ENCODE measurements around the gene MLH3.
"Not testable (repeated sequence)": the region's sequence is repeated elsewhere in the genome, so short reads cannot be mapped to it uniquely, and the experiment has no call there.

The MLH3 gene

DNA sequence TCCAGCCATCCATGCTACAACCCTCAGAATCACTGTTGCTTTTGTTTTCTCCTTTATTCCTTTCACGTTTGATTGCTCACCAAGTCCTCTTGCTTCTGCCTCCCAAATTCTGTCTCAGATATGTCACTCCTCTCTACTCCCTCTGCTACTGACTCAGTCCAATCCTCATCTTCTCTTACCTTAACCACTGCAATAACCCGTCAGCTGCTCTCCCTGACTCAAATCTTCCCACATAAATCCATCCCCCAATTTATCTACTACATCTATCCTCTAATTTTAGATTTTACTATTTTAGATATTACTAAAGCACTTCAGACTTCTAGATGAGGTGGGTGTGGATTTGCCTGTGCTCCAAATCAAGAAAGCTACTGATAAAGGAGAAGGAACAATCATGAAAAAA, 25.4 kb downstream of the MLH3 start:
- DNase-seq (ENCODE audit: low read depth in 3 of 3): no peak

GRCh38 chr14:75025082-75025481, 26.2 kb downstream of the MLH3 start:
- DNase-seq (ENCODE audit: low read depth in 3 of 3): no peak

GRCh38 chr14:75023108-75023507, 28.2 kb downstream of the MLH3 start:
- DNase-seq (ENCODE audit: low read depth in 3 of 3): no peak

DNA sequence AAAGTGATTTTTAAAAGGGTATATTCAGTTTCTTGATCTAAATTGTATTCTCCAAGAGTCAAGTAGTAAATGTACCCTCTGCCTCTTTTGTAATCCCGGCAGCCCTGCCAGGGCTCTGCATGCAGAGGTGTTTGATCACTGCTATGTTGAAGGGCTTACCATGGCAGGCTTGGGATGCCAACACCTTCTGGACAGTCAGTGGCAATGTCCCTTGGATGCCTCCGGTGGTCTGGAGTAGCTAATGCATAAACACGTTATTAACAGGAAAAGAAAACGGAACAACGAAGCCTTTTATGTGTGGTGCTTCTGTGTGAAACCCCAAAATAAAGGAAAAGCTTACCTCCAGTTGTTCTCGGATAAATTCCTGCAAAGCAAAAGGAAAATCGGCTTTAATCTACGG, 28.6 kb downstream of the MLH3 start:
- no peak for DNase-seq (ENCODE audit: low read depth in 3 of 3)

DNA sequence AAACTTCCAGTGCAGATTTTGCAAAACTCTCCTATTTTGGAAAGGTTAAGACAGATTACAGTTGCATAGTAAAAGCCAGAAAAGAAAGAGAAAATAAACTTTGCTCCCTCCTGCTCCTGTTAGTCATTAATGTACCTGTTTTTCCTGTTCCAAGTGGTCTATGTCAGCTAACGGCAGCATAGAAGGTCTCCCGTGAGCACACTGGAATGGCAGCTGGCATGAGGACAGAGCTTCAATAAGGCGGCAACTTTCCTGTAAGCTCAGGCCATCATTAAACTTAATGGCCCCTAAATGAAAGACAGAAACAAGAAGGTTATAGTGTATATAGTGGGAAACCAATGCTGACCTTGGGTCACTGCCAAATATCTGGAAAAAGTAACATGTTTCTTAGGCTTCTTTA, 32.6 kb downstream of the MLH3 start:
- DNase-seq (ENCODE audit: low read depth in 3 of 3): no peak

GRCh38 chr14:75016815-75017214, 34.5 kb downstream of the MLH3 start:
- no peak for DNase-seq (ENCODE audit: low read depth in 3 of 3)

GRCh38 chr14:75015496-75015895, 35.8 kb downstream of the MLH3 start:
- DNase-seq (ENCODE audit: low read depth in 3 of 3): no peak

GRCh38 chr14:75013290-75013689, 38.0 kb downstream of the MLH3 start:
- DNase-seq (ENCODE audit: low read depth in 3 of 3): no peak

DNA sequence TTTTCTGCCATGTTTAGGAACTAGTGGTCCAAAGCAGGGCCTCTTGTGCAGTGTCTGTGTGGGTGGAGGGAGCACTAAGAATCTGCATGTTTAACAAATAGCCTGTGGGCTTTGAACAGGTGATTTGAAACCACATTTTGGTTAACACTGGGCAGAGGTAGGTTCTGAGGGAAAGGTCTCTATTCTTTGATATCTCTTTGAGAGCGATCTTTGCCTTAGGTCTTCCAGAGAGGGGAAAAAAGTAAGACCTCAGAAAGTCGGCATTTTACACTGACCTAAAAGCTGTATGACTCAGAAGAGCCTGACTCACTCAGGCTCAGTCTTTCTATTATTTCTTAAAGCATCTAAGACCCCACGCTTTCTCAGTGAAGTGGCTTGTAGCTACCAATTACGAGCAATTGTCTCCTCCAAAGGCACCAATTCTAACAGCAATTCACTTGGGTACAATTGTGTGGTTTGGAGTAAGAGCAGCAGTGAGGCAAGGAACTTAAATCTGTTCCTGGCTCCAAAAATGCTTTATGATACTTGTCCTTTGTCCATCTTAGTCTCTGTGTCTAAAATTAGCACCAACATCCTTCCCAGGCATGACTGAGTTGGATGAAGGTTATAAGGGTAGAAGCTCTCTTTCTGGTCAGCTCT, 39.8 kb downstream of the MLH3 start:
- no peak for DNase-seq (ENCODE audit: low read depth in 3 of 3)

GRCh38 chr14:75010472-75011093, 40.7 kb downstream of the MLH3 start:
- no peak for DNase-seq (ENCODE audit: low read depth in 3 of 3)

DNA sequence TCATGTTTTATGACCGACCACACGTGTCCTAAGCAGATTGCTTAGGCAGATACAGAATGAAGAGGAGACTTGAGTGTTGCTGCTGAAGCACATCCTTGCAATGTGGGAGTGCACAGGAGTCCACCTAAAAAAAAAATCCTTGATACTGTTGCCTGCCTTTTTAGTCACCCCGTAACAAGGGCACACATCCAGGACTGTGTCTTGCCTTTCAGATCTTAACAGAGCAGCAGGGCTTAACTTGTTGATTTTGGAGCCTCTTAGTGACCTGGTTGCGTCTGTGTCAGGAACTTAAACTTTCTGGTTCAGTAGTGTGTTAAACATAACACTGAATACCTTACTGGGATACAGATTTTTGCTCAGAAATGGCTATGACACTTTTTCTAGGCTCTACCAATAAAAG, 42.1 kb downstream of the MLH3 start:
- DNase-seq (ENCODE audit: low read depth in 3 of 3): no peak

- DNase-seq (ENCODE audit: low read depth in 3 of 3): no peak
These were observed 45.9 kb downstream of the MLH3 start for GRCh38 chr14:75005357-75005756.

DNA sequence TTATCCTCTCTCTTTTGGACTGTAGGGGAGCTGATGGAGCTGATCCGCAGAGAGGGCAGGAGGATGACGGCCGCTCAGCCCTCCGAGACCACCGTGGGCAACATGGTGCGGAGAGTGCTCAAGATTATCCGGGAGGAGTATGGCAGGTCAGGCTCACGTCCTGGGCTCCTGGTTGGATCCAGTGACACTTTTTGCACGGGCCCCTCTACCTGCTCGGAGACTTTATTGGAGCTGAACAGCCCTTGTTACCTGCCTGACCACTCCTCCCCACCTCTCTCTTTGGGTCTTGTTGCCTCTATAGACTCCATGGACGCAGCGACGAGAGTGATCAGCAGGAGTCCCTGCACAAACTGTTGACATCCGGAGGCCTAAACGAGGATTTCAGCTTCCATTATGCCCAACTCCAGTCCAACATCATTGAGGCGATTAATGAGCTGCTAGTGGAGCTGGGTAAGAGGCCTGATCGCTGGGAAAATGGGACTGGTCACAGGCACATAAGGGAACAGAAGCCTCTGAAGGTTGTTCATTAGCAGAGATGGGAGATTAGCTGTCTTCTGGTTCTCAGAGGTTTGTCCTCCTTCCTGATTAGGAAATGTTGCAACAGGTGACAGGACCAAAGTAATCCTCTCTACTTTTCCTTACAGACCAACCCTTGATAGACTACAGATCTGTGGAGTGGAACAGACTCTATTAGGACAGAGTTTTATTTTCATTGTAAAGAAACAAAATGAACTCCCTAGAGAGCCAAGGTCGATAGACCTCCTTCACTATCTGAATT, 47.8 kb downstream of the MLH3 start:
- no peak for DNase-seq (ENCODE audit: low read depth in 3 of 3)

GRCh38 chr14:75002392-75003249, 48.6 kb downstream of the MLH3 start, which contains the start of gene EIF2B2:
Gene EIF2B2 (plus strand): TSS chr14:75002921. CDS start chr14:75002991, 70 bp downstream.
- peak; percentile 98 to 99 (median 98) for DNase-seq (ENCODE audit: low read depth in 3 of 3)

- no peak for DNase-seq (ENCODE audit: low read depth in 3 of 3)
These were observed 49.4 kb downstream of the MLH3 start for GRCh38 chr14:75001899-75002298.

DNA sequence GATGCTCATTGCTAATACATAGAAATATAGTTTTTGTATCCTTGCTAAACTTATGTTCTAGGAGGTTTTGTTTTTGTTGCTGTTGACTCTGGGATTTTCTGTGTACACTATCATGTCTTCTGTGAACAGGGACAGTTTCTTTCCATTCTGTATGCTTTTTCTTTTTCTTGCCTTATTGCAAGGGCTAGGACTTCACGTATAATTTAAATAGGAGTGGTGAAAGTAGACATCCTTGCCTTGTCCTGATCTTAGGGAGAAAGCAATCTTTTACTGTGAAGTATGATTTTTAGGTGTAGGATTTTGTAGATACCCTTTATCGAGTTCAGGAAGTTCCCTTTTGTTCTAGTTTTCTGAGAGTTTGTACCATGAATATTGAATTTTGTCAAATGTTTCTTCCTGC, 50.0 kb downstream of the MLH3 start:
- DNase-seq (ENCODE audit: low read depth in 3 of 3): no peak

DNA sequence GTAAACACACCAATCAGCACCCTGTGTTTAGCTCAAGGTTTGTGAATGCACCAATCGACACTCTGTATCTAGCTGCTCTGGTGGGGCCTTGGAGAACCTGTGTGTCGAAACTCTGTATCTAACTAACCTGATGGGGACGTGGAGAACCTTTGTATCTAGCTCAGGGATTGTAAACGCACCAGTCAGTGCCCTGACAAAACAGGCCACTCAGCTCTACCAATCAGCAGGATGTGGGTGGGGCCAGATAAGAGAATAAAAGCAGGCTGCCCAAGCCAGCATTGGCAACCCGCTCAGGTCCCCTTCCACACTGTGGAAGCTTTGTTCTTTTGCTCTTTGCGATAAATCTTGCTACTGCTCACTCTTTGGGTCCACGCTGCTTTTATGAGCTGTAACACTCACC, 55.5 kb downstream of the MLH3 start:
- DNase-seq (ENCODE audit: low read depth in 3 of 3): not testable (repeated sequence)

DNA sequence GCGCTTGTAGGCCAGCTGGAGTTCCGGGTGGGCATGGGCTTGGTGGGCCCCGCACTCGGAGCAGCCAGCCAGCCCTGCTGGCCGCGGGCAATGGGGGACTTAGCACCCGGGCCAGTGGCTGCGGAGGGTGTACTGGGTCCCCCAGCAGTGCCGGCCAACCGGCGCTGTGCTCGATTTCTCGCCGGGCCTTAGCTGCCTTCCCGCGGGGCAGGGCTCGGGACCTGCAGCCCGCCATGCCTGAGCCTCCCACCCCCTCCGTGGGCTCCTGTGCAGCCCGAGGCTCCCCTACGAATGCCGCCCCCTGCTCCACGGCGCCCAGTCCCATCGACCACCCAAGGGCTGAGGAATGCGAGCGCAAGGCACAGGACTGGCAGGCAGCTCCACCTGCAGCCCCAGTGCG, 57.1 kb downstream of the MLH3 start:
- not testable (repeated sequence) for DNase-seq (ENCODE audit: low read depth in 3 of 3)

DNA sequence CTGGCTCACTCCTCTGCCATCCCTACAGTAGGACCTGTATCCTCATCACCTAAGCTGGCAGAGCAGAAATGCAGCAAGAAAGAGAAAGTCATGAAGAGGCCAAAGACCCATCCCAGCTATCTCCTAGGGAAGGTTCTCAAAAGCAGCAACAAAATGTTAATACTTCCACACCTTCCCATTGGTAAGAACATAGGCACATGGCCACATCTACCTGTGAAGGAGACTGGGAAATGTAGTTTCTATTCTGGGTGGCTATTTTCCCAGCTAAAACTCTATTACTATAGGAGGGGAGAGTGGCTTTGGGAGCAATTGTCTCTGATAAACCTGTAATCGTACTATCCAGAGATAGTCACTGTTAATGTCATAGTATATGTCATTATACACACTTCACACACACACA, 62.3 kb downstream of the MLH3 start:
- no peak for DNase-seq (ENCODE audit: low read depth in 3 of 3)

DNA sequence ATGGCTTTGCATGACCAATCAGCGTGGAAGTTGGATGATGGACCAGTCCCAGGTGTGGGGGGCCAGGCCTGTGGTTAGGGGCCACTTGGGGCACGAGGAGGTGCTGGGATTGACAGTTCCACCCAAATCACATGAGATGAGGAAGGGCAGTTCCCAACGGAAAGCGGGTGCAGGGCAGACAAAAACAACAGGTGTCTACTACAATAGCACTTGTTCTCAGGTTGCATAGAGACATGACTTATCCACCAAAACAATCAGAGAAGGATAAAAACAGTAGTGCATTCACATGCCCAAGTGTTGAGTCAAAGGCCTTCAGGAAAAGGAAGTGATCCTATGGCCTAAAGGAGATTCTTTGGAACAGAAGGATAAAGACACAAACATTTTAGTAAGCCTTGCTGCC, 63.1 kb downstream of the MLH3 start:
- DNase-seq (ENCODE audit: low read depth in 3 of 3): no peak

GRCh38 chr14:74985806-74986205, 65.5 kb downstream of the MLH3 start:
- DNase-seq (ENCODE audit: low read depth in 3 of 3): no peak

- no peak for DNase-seq (ENCODE audit: low read depth in 3 of 3)
These were observed 66.3 kb downstream of the MLH3 start for GRCh38 chr14:74985028-74985310.
